ENCODE measurements around the gene ADCYAP1R1. TPM values are rescaled to one million over a fixed set of nuclear protein-coding genes. Genes with fewer than 3 reads are reported as not detected.
"Not testable (repeated sequence)": the region's sequence is repeated elsewhere in the genome, so short reads cannot be mapped to it uniquely, and the experiment has no call there.

ADCYAP1R1 gene
- total RNA-seq, 1 experiment from 2014 or later: not detected

DNA sequence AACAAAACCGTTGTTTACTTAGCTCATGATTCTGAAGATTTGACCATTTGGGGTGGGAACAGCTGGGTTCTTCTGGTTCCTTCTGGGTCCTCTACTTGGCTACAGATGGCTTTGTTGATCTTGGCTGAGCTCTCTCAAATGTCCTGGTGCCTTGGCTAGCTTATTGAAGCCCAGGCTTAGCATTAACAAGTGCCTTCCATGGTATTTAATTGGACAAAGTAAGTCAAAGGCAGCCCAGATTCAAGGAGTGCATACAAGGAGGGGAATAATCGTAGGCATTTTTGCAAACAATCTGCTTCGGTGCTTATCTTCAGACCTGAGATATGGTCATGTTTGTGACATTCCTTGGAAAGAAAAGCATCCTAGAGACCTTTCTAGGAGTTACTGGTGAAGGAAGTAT, 81.4 kb downstream of the ADCYAP1R1 start:
- no peak for DNase-seq (ENCODE audit: low read depth)

- DNase-seq (ENCODE audit: low read depth): peak; percentile 74
Measured at GRCh38 chr7:31134246-31135188, 82.4 kb downstream of the ADCYAP1R1 start.

DNA sequence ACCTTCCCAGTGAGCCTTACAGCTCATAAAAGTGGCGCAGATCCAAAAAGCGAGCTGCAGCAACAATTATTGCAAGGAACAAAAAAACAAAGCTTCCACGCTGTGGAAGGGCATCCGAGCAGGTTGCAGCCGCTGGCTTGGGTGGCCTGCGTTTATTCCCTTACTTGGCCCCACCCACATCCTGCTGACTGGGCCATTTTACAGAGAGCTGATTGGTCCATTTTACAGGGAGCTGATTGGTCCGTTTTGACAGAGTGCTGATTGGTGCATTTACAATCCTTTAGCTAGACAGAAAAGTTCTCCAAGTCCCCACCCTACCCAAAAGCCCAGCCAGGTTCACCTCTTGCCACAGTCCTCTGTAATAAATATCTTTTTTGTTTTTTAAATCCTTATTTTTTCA, 85.1 kb downstream of the ADCYAP1R1 start:
- no peak for DNase-seq (ENCODE audit: low read depth)

- no peak for DNase-seq (ENCODE audit: low read depth)
Measured at GRCh38 chr7:31145339-31145738, 93.2 kb downstream of the ADCYAP1R1 start.

- no peak for DNase-seq (ENCODE audit: low read depth)
Measured at GRCh38 chr7:31146030-31146429, 93.9 kb downstream of the ADCYAP1R1 start.

- DNase-seq (ENCODE audit: low read depth): no peak
Measured at GRCh38 chr7:31146538-31146937, 94.4 kb downstream of the ADCYAP1R1 start.

DNA sequence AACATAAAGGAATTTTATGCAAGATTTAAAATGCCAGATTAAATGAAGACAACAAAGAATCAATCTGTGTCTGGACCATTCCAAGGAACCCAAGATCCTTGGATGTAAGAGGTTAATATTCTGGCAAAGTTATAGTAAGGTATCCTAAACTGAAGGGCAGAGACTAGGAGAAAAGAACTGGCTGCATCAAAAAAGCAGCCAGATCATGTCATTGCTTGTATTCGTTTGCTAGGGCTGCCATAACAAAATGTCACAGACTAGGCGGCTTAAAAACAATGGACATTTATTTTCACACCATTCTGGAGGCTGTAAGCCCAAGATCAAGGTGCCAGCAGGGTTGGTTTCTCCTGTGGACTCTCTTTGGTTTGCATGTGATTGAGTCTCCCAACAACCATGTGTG, 99.7 kb downstream of the ADCYAP1R1 start:
- no peak for DNase-seq (ENCODE audit: low read depth)

DNA sequence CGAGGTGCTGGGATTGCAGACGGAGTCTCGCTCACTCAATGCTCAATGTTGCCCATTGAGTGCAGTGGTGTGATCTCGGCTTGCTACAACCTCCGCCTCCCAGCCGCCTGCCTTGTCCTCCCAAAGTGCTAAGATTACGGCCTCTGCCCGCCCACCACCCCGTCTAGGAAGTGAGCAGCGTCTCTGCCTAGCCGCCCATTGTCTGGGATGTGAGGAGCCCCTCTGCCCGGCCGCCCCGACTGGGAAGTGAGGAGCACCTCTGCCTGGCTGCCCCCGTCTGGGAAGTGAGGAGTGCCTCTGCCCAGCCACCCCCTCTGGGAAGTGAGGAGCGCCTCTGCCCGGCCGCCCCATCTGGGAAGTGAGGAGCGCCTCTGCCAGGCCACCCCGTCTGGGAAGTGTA, 101.2 kb downstream of the ADCYAP1R1 start:
- not testable (repeated sequence) for DNase-seq (ENCODE audit: low read depth)

GRCh38 chr7:31160941-31161340, 108.8 kb downstream of the ADCYAP1R1 start:
- no peak for DNase-seq (ENCODE audit: low read depth)

Other genes starting within 250 kb of the ADCYAP1R1 start
- gene AQP1, start 140.5 kb upstream of the ADCYAP1R1 start, total RNA-seq (2014; rRNA removed; shearing (Covaris generic)): 68.7 and 70.4 TPM in 2 replicates
- gene GHRHR, start 88.4 kb upstream of the ADCYAP1R1 start, total RNA-seq (2014; rRNA removed; shearing (Covaris generic)): not detected in 2 replicates